NT2/D1 (cell line): Measurements from ENCODE around the gene ZNF443.

Source experiments
- SUZ12 ChIP-seq: IDR thresholded peaks from 2 replicates; pipeline ENCODE4 v1.6.1; 2011; ENCODE audit not compliant: insufficient read length, insufficient read depth; ENCODE audit errors: extremely low read depth
- YY1 ChIP-seq: IDR thresholded peaks from 2 replicates; pipeline ENCODE4 v1.6.1; 2011; ENCODE audit not compliant: insufficient read length, insufficient read depth
- ZNF274 ChIP-seq: IDR thresholded peaks from 2 replicates; pipeline ENCODE4 v1.6.1; 2011; ENCODE audit warnings: mild to moderate bottlenecking, low read depth, low read length

DNA sequence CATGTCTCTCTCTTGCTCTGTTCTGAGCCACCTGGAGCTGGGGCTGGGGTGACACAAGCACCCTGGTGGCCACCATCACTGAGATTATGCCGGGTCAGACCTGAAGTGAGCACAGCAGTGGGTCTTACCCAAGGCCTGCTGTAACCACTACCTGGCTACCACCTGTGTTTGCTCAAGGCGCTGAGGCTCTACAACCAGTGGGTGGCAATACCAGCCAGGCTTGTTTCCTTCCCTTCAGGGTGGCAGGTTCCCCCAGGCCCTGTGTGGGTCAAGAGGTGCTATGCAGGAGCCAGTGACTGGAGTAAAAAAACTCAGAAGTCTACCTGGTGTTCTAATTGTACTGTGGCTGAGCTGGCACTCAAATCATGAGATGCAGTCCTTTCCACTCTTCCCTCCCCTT lies 8.0 kb upstream of the ZNF443 start:
- no peak for TF ChIP-seq SUZ12
- TF ChIP-seq YY1 = no peak
- TF ChIP-seq ZNF274 = no peak
